GM23338 (cell line): ENCODE measurements around the gene TBX3. TPM values are rescaled to one million over a fixed set of nuclear protein-coding genes. Genes with fewer than 3 reads are reported as not detected.
A peak's percentile ranks its signal among the peaks of the same experiment; 100 is the strongest.

Experiments used
- ATAC-seq: fragments of 200-7000 bp; cut with Tn5 transposase; 3 replicates; pipeline ENCODE4 v1.9.1; 2020
- DNase-seq: peaks from one replicate; pipeline ENCODE4 v3.0.0-alpha.2; 2015; ENCODE audit warnings: low spot score
- H2AFZ ChIP-seq: fragments of 200-600 bp; sonication (generic); 2 replicates; pipeline ENCODE4 v1.8.0; 2016; ENCODE audit warnings: antibody characterized with exemption, mild to moderate bottlenecking, moderate library complexity
- H3F3A ChIP-seq: fragments of 200-600 bp; sonication (generic); replicated peaks from 2 replicates; pipeline ENCODE4 v1.8.0; 2017; ENCODE audit warnings: antibody characterized with exemption, mixed run types, low read depth
- H3K27ac ChIP-seq: fragments of 200-600 bp; sonication (generic); 2 replicates; pipeline ENCODE4 v1.6.1; 2016; ENCODE audit warnings: low read depth
- H3K27me3 ChIP-seq: fragments of 200-600 bp; sonication (generic); 2 replicates; pipeline ENCODE4 v1.8.0; 2016; ENCODE audit warnings: mild to moderate bottlenecking, mixed run types, moderate library complexity; ENCODE audit not compliant: insufficient read depth
- H3K36me3 ChIP-seq: fragments of 200-600 bp; sonication (generic); 2 replicates; pipeline ENCODE4 v1.8.0; 2016; ENCODE audit warnings: mild to moderate bottlenecking; ENCODE audit not compliant: insufficient read depth
- H3K4me1 ChIP-seq: fragments of 200-600 bp; sonication (generic); 2 replicates; pipeline ENCODE4 v1.8.0; 2016; ENCODE audit warnings: mild to moderate bottlenecking, moderate library complexity; ENCODE audit not compliant: insufficient read depth
- H3K4me2 ChIP-seq: fragments of 200-600 bp; sonication (generic); 2 replicates; pipeline ENCODE4 v1.7.1; 2017; ENCODE audit warnings: mixed run types
- H3K4me3 ChIP-seq: fragments of 200-600 bp; sonication (generic); 2 replicates; pipeline ENCODE4 v1.6.1; 2016; ENCODE audit warnings: mixed run types
- H3K79me2 ChIP-seq: fragments of 200-600 bp; sonication (generic); replicated peaks from 2 replicates; pipeline ENCODE4 v1.8.0; 2017; ENCODE audit warnings: mild to moderate bottlenecking; ENCODE audit not compliant: insufficient read depth
- H3K9me2 ChIP-seq: fragments of 200-600 bp; sonication (generic); 2 replicates; pipeline ENCODE4 v1.8.0; 2017; ENCODE audit not compliant: insufficient read depth
- H4K20me1 ChIP-seq: fragments of 200-600 bp; sonication (generic); replicated peaks from 2 replicates; pipeline ENCODE4 v1.8.0; 2017; ENCODE audit warnings: mild to moderate bottlenecking; ENCODE audit not compliant: insufficient read depth
- H3K27ac Mint-ChIP-seq: 2 replicates; pipeline ENCODE4 v1.8.0; 2020; ENCODE audit warnings: inconsistent platforms, mild to moderate bottlenecking, moderate library complexity, mixed read lengths
- H3K27me3 Mint-ChIP-seq: 3 replicates; pipeline ENCODE4 v1.8.0; 2022; ENCODE audit warnings: low read depth, mild to moderate bottlenecking, moderate library complexity, mixed read lengths, inconsistent platforms; ENCODE audit not compliant: insufficient read depth, poor library complexity
- H3K36me3 Mint-ChIP-seq: 3 replicates; pipeline ENCODE4 v1.8.0; 2021; ENCODE audit warnings: low read depth, mild to moderate bottlenecking, inconsistent platforms, moderate library complexity, mixed read lengths
- H3K4me1 Mint-ChIP-seq: 3 replicates; pipeline ENCODE4 v1.8.0; 2020; ENCODE audit warnings: mild to moderate bottlenecking, inconsistent platforms, mixed read lengths
- H3K4me3 Mint-ChIP-seq: 3 replicates; pipeline ENCODE4 v1.8.0; 2021; ENCODE audit warnings: moderate library complexity, mild to moderate bottlenecking, inconsistent platforms, mixed read lengths
- H3K9me3 Mint-ChIP-seq: 3 replicates; pipeline ENCODE4 v1.8.0; 2020; ENCODE audit warnings: moderate library complexity, mild to moderate bottlenecking, inconsistent platforms, mixed read lengths
- EZH2 ChIP-seq: fragments of 200-600 bp; sonication (generic); IDR thresholded peaks from one replicate; pipeline ENCODE4 v1.8.0; 2017; ENCODE audit warnings: antibody characterized with exemption, mild to moderate bottlenecking, low read depth; ENCODE audit not compliant: unreplicated experiment
- EZH2phosphoT487 ChIP-seq: fragments of 200-600 bp; sonication (generic); IDR thresholded peaks from one replicate; pipeline ENCODE4 v1.8.1; 2018; ENCODE audit warnings: antibody characterized with exemption; ENCODE audit not compliant: unreplicated experiment
- STAT1 ChIP-seq: IDR thresholded peaks from one replicate; pipeline ENCODE4 v1.6.1; 2016; ENCODE audit warnings: antibody characterized with exemption; ENCODE audit not compliant: unreplicated experiment
- ZNF114 ChIP-seq: fragments of 250-450 bp; sonication (Bioruptor Pico); IDR thresholded peaks from 2 replicates; pipeline ENCODE4 v1.5.0; 2020; ENCODE audit warnings: mild to moderate bottlenecking, moderate library complexity
- polyA plus RNA-seq: library from polyadenylated mRNA; unstranded; fragments of >200 nt; fragmentation: Nextera tagmentation; extraction: Ambion mirVana; gene quantifications from 2 replicates; pipeline ENCODE4 v1.2.1, GENCODE V29; 2016
- total RNA-seq: library from RNA; depleted of rRNA; stranded (reverse); fragments of >200 nt; shearing (Covaris generic); gene quantifications from 2 replicates; pipeline ENCODE4 v1.2.3, GENCODE V29; 2014
- TF ChIP-seq, protein P1 (sequence below): fragments of 250-450 bp; sonication (Bioruptor Pico); IDR thresholded peaks from 2 replicates; pipeline ENCODE4 v1.5.0; 2020; ENCODE audit warnings: mild to moderate bottlenecking, moderate library complexity

Gene TBX3
- total and polyA plus RNA-seq, 2 experiments from 2014 or later: 0.18 to 0.24 TPM

DNA sequence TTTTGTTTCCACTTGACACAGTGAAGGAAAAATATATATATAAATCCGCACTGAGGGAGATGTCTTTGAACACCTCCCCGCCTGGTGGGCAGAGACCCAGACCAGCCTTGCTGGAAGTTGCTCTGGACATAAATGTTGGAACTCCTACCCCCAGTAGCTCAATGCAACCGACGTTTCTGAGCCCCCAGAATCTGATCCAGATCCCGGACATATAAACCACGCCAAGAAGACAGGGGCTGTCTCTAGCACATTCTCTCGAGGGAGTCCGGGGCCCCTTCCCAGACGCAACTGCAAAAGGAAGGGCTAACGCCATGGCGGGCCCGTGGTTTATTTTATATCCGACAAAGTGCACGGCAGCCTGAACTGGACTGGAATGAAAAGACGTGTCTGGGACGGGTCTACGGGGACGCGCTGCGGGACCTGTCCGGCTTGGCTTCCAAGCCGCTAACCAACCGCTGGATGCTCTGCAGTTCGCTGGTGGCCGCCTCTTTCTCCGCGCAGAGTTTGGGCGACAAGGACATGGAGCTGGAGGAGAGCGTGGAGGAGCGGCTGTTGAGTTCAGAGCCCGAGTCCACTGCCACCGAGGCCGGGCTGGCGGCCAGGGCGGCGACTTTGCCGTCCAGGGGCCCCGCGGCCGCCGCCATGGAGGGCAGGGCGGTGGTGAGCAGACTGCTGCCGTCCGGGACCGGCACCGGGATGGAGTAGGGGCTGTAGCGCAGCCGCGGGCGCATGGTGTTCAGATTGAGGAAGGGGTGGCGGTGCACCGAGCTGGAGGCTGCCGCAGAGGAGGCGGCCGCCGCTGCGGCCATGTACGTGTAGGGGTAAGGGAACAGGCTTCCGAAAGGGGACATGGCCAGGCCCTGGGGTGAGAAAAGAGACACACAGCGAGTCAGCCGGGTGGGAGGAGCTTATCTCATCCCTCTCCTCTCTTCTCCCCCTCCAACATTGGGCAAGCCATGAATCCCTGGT, 12.2 kb downstream of the TBX3 start:
- no peak overlapping the region for H3K27ac ChIP-seq
- TF ChIP-seq EZH2phosphoT487 (peak; percentile 92), STAT1 (no peak), EZH2 (peak; percentile 96)
- peaks cover 76% of the 10 kb centered on the region for H3K4me1 ChIP-seq
- DNase-seq: peak; percentile 73
- peak; percentile 4 for ATAC-seq
- H2AFZ ChIP-seq: peak overlapping the region; percentile 79
- Mint-ChIP-seq H3K27me3 (peaks cover 94% of the 10 kb centered on the region), H3K4me3 (peak overlapping the region; percentile 52), H3K4me1 (peaks cover 70% of the 10 kb centered on the region), H3K9me3 (no peaks in the 10 kb centered on the region), H3K27ac (no peak overlapping the region), H3K36me3 (no peaks in the 10 kb centered on the region)
- no peaks in the 10 kb centered on the region for H3K79me2 ChIP-seq
- peaks cover 36% of the 10 kb centered on the region for H3F3A ChIP-seq
- peak overlapping the region; percentile 54 for H3K4me3 ChIP-seq
- H4K20me1 ChIP-seq: peaks cover 12% of the 10 kb centered on the region; the same call in 1 of the 2 replicates
- no peaks in the 10 kb centered on the region for H3K9me2 ChIP-seq
- H3K36me3 ChIP-seq: no peaks in the 10 kb centered on the region
- H3K27me3 ChIP-seq: peaks cover 97% of the 10 kb centered on the region
- peak overlapping the region; percentile 85 for H3K4me2 ChIP-seq

DNA sequence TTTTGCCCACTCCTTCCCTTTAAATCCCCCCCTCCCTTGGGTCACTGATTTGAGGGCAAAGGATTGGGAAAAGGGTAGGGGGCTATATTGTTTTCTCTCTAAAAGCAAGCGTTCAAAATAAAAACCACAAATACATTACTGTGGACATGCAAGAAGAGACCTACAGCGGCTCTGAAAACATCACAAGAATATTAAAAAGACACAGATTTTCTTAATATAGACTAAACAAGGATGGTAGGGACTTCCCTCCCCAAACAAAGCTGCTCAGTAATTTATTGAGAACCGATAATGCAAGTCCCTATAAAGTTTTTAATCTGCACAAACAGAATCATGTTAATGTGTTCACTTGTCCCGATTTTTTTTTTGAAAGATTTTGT, 12.9 kb downstream of the TBX3 start:
- Histone ChIP-seq H3K4me1 (peaks cover 76% of the 10 kb centered on the region), H3K27me3 (peaks cover 97% of the 10 kb centered on the region), H3K27ac (no peak overlapping the region), H3K36me3 (no peaks in the 10 kb centered on the region), H3F3A (peaks cover 33% of the 10 kb centered on the region), H3K4me2 (peak overlapping the region; percentile 85; the same call in 1 of the 2 replicates), H3K9me2 (no peaks in the 10 kb centered on the region), H2AFZ (no peak overlapping the region; the same call in 1 of the 2 replicates), H3K4me3 (peak overlapping the region; percentile 54; the same call in 1 of the 2 replicates), H4K20me1 (peaks cover 12% of the 10 kb centered on the region; the same call in 1 of the 2 replicates), H3K79me2 (no peaks in the 10 kb centered on the region)
- Mint-ChIP-seq H3K27ac (no peak overlapping the region), H3K27me3 (peaks cover 94% of the 10 kb centered on the region), H3K4me1 (peaks cover 68% of the 10 kb centered on the region), H3K4me3 (peak overlapping the region; percentile 52; the same call in 1 of the 3 replicates), H3K9me3 (no peaks in the 10 kb centered on the region), H3K36me3 (no peaks in the 10 kb centered on the region)
- TF ChIP-seq, protein P1, sequence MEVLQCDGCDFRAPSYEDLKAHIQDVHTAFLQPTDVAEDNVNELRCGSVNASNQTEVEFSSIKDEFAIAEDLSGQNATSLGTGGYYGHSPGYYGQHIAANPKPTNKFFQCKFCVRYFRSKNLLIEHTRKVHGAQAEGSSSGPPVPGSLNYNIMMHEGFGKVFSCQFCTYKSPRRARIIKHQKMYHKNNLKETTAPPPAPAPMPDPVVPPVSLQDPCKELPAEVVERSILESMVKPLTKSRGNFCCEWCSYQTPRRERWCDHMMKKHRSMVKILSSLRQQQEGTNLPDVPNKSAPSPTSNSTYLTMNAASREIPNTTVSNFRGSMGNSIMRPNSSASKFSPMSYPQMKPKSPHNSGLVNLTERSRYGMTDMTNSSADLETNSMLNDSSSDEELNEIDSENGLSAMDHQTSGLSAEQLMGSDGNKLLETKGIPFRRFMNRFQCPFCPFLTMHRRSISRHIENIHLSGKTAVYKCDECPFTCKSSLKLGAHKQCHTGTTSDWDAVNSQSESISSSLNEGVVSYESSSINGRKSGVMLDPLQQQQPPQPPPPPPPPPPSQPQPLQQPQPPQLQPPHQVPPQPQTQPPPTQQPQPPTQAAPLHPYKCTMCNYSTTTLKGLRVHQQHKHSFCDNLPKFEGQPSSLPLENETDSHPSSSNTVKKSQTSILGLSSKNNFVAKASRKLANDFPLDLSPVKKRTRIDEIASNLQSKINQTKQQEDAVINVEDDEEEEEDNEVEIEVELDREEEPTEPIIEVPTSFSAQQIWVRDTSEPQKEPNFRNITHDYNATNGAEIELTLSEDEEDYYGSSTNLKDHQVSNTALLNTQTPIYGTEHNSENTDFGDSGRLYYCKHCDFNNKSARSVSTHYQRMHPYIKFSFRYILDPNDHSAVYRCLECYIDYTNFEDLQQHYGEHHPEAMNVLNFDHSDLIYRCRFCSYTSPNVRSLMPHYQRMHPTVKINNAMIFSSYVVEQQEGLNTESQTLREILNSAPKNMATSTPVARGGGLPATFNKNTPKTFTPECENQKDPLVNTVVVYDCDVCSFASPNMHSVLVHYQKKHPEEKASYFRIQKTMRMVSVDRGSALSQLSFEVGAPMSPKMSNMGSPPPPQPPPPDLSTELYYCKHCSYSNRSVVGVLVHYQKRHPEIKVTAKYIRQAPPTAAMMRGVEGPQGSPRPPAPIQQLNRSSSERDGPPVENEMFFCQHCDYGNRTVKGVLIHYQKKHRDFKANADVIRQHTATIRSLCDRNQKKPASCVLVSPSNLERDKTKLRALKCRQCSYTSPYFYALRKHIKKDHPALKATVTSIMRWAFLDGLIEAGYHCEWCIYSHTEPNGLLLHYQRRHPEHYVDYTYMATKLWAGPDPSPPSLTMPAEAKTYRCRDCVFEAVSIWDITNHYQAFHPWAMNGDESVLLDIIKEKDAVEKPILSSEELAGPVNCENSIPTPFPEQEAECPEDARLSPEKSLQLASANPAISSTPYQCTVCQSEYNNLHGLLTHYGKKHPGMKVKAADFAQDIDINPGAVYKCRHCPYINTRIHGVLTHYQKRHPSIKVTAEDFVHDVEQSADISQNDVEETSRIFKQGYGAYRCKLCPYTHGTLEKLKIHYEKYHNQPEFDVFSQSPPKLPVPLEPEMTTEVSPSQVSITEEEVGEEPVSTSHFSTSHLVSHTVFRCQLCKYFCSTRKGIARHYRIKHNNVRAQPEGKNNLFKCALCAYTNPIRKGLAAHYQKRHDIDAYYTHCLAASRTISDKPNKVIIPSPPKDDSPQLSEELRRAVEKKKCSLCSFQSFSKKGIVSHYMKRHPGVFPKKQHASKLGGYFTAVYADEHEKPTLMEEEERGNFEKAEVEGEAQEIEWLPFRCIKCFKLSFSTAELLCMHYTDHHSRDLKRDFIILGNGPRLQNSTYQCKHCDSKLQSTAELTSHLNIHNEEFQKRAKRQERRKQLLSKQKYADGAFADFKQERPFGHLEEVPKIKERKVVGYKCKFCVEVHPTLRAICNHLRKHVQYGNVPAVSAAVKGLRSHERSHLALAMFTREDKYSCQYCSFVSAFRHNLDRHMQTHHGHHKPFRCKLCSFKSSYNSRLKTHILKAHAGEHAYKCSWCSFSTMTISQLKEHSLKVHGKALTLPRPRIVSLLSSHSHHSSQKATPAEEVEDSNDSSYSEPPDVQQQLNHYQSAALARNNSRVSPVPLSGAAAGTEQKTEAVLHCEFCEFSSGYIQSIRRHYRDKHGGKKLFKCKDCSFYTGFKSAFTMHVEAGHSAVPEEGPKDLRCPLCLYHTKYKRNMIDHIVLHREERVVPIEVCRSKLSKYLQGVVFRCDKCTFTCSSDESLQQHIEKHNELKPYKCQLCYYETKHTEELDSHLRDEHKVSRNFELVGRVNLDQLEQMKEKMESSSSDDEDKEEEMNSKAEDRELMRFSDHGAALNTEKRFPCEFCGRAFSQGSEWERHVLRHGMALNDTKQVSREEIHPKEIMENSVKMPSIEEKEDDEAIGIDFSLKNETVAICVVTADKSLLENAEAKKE (CRISPR knock-in tag): no peak
- no peak for TF ChIP-seq ZNF114 (CRISPR knock-in tag)
- ATAC-seq (no peak), DNase-seq (no peak)
